Vagina (tissue), 2 donors: ENCODE data around the gene CSGALNACT2.

Experiments
- POLR2A ChIP-seq, 2 donors: fragments of 450-650 bp; IDR thresholded peaks; one replicate each; pipeline ENCODE4 v1.6.1; 2017; ENCODE audit warnings: antibody characterized with exemption in 2 of 2, mild to moderate bottlenecking in 2 of 2, moderate library complexity in 2 of 2
- TF ChIP-seq, protein P1 (sequence below), 3 experiments: fragments of 450-650 bp in 2 of 3; fragments of 200-600 bp in 1 of 3; sonication (generic) in 1 of 3; IDR thresholded peaks; one replicate each; pipeline ENCODE4 v1.5.1; 2017 to 2019; ENCODE audit warnings: antibody characterized with exemption in 3 of 3, mild to moderate bottlenecking in 2 of 3, moderate library complexity in 2 of 3

DNA sequence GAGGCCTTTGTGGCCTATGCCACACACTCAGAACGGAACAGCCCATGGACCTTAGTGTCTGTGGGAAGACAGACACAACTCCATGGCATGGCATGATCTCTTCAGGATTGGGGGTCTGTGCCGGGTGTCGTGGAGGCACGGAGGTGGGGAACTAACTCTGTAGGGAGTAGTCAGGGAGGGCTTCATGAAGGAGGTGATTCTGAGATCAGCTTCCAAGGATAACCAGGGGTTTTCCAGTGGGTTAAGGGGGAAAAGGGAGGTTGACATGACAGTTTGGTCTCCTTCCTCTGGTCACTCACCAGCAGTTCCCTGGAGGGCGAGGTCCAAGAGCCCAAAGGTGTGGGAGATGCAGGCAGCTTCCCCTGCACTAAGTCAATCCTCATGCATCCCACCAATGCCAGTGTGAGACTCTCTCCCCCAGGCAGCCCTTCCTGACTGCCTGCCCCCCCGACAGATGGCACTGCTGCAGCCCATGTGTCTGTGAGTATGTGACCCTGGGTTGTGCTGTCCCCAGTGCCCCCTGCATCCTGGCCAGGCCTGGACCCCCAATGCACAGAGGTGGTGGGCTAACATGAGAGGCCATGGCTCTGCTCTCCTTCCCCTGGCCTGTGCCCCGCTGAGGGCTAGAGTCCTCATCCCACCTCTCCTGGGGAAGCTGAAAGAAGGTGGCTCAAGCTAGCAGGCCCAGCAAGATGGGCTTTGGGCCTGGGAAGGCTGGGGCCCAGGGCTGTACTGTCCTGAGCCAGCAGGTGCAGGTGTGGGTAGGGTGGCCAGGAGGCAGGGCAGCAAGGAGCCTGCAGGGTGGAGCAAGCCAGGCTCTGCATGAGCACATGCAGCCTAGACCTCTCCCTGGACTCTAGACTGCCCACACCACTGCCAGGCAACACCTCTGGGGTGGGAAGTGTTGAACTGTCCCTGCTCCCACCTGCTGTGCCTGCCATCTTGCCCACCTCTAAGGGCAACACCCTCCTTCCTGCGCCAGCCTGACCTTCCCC lies 88.9 kb downstream of the CSGALNACT2 start:
- TF ChIP-seq, protein P1, sequence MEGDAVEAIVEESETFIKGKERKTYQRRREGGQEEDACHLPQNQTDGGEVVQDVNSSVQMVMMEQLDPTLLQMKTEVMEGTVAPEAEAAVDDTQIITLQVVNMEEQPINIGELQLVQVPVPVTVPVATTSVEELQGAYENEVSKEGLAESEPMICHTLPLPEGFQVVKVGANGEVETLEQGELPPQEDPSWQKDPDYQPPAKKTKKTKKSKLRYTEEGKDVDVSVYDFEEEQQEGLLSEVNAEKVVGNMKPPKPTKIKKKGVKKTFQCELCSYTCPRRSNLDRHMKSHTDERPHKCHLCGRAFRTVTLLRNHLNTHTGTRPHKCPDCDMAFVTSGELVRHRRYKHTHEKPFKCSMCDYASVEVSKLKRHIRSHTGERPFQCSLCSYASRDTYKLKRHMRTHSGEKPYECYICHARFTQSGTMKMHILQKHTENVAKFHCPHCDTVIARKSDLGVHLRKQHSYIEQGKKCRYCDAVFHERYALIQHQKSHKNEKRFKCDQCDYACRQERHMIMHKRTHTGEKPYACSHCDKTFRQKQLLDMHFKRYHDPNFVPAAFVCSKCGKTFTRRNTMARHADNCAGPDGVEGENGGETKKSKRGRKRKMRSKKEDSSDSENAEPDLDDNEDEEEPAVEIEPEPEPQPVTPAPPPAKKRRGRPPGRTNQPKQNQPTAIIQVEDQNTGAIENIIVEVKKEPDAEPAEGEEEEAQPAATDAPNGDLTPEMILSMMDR (IDR thresholded peaks at IDR 0.05): no peak
- no peak for TF ChIP-seq POLR2A (IDR thresholded peaks at IDR 0.05)
